Gastroesophageal sphincter (tissue), 4 donors: ENCODE data around the gene TRABD. TPM values are rescaled to one million over a fixed set of nuclear protein-coding genes. Genes with fewer than 3 reads are reported as not detected.

Experiments
- ATAC-seq: fragments of 150-250 bp; one replicate; pipeline ENCODE4 v1.9.1; 2016; ENCODE audit warnings: mild to moderate bottlenecking, moderate library complexity
- H3K27ac ChIP-seq, 4 donors: fragments of 200-600 bp; sonication (generic) in 3 of 4; 1 replicate in 3 of 4; 2 replicates in 1 of 4; pipeline ENCODE4 v1.5.1; 2016 to 2019
- H3K27me3 ChIP-seq: fragments of 200-600 bp; sonication (generic); one replicate; pipeline ENCODE4 v1.5.1; 2019
- H3K36me3 ChIP-seq, 2 donors: fragments of 200-600 bp; sonication (generic); one replicate each; pipeline ENCODE4 v1.5.1; 2019; ENCODE audit warnings: control low read depth in 1 of 2
- H3K4me1 ChIP-seq, 3 donors: fragments of 200-600 bp; sonication (generic); 1 replicate in 2 of 3; 2 replicates in 1 of 3; pipeline ENCODE4 v1.5.1; 2016 to 2019; ENCODE audit warnings: control low read depth in 2 of 3
- H3K4me3 ChIP-seq, 2 donors: fragments of 200-600 bp; sonication (generic); one replicate each; pipeline ENCODE4 v1.5.1; 2019; ENCODE audit warnings: mild to moderate bottlenecking in 1 of 2, moderate library complexity in 1 of 2
- H3K9me3 ChIP-seq, 3 donors: fragments of 200-600 bp; sonication (generic); one replicate each; pipeline ENCODE4 v1.5.1; 2017 to 2019; ENCODE audit warnings: control low read depth in 2 of 3
- CTCF ChIP-seq, 4 experiments: fragments of 200-600 bp in 2 of 4; fragments of 450-650 bp in 2 of 4; sonication (generic) in 1 of 4; IDR thresholded peaks; one replicate each; pipeline ENCODE4 v1.5.1; 2017 to 2019; ENCODE audit warnings: antibody characterized with exemption in 4 of 4, mild to moderate bottlenecking in 2 of 4, moderate library complexity in 2 of 4
- EP300 ChIP-seq: sonication (generic); formaldehyde crosslinking; IDR thresholded peaks from one replicate; pipeline ENCODE4 v1.6.1; 2017; ENCODE audit warnings: antibody characterized with exemption, mild to moderate bottlenecking
- POLR2A ChIP-seq, 2 donors: fragments of 450-650 bp; IDR thresholded peaks; one replicate each; pipeline ENCODE4 v1.6.1; 2017; ENCODE audit warnings: antibody characterized with exemption in 2 of 2, mild to moderate bottlenecking in 2 of 2, moderate library complexity in 1 of 2
- POLR2AphosphoS5 ChIP-seq: sonication (generic); formaldehyde crosslinking; IDR thresholded peaks from one replicate; pipeline ENCODE4 v1.6.1; 2017; ENCODE audit warnings: antibody characterized with exemption
- WGBS, 2 donors: methylation state at CpG; one replicate each; pipeline ENCODE4 v1.1.5; 2018; ENCODE audit warnings: low coverage in 1 of 2; 5-methylcytosine and 5-hydroxymethylcytosine counted together
- total RNA-seq, 4 donors: library from RNA; depleted of rRNA; stranded (reverse); fragments of >200 nt; gene quantifications; one replicate each; pipeline ENCODE4 v1.1.0, GENCODE V29; 2016

Gene TRABD
- total RNA-seq, 4 donors from 2014 or later = 15.7 to 22.0 (median 19.0) TPM

DNA sequence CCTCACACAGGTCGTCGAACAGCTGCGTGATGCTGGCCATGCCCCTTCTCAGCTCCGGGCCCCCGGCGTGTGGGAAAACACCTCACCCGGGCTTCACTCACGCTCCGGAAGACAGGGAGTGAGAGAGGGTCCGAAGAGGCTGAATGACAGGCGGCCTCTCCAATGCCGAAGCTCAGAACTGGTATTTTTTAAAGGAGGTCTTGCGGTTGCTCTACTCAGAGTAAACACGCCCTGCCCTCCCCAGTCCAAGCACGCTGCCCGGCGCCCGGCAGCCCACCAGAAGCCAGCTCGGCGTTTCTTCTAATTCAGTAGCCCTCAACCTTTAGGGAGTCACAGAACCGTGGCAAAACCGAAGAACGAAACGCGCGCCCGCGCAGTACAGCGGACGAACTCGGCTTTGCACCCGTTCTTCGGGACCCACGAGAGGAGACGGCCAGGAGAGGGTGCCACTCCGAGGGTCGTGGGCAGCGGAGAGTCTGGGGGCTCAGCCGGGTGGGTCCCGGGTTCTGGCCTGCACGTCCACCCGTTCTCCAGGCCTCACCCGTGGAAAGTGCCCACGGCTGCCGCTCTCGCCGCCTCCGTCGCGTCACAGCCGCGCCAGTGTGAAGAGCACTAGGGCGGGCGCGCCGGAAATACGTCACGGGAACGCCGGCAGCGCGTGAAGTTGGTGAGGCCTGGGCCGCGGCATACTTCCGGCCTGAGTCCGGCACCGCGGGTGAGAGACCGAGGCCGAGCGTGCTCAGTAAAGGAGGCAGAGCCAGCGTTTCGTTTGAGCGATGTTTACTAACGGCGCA is 58.9 kb downstream of the TRABD start, which contains the start of gene TUBGCP6:
Gene TUBGCP6 (minus strand): TSS at position 604 of the 794 bp plus-strand sequence. CDS start 564 bp downstream, at position 40.
- peaks cover 0 to 83% (median 34%) of the 10 kb centered on the region in 3 donors for H3K4me1 ChIP-seq
- WGBS, 2 donors = 0% methylated on average over 1 of the region's 76 CpGs; no CpG with 5 or more reads in 1 of the 2 donors
- peak; percentile 95 for ATAC-seq

DNA sequence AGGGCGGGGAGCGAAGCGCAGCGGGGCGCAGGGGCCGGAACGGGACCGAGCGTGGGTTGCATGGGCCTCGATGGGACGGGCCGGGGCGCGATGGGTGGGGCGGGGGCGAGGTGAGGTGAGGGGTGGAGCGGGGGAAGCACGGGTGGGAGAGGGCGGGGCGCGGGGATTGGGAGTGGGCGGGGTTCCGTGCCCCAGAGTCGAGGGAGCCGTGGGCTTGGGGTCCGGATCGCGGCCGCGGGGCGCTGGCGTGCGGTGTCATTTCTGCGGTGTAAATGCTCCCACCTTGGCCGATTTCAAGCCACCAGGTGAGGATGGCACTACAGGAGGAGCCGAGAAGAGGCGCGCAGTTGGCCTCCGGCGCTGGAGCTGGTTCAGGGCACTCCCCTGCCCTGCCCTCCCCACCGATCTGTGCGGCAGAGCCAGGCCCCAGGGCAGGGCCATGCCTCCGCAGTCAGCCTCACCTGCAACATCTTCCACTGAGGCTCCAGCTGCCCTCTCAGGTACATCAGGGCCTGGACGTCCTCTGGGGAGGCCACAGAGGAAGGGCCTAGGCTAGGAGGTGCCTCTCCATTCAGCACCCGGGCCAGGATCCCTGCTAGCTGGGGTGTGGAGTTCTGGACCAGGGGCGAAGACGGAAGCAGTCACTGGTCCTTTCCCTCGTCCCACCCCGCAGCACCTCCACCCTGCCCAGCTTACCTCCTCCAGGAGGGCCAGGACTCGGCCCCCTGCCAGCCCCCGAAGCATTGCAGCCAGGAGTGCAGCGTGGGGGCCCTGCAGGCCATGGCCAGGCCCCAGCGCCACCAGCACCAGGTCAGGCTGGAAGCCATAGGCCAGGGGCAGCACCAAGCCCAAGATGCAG is 59.7 kb downstream of the TRABD start:
- Histone ChIP-seq H3K4me1 (peaks cover 0 to 89% (median 42%) of the 10 kb centered on the region in 3 donors), H3K27ac (peak overlapping the region; percentile 86 to 96 (median 92))
- WGBS, 2 donors = 1% methylated on average over 16 of the region's 53 CpGs; no CpG with 5 or more reads in 1 of the 2 donors

More for the DNA sequence above, 58.9 kb downstream of the TRABD start, which contains the start of gene TUBGCP6:
- H3K36me3 ChIP-seq = peaks cover 0 to 37% of the 10 kb centered on the region in 2 donors
- no peaks in the 10 kb centered on the region for H3K27me3 ChIP-seq
- no peaks in the 10 kb centered on the region for H3K9me3 ChIP-seq
- peak within 1 kb of the TSS; percentile 86 to 96 (median 92) for H3K27ac ChIP-seq
- peak within 1 kb of the TSS; percentile 84 to 92 for H3K4me3 ChIP-seq
- TF ChIP-seq POLR2A (IDR thresholded peaks at IDR 0.05) (peak; percentile 83 to 85), CTCF (IDR thresholded peaks at IDR 0.05) (peak in 3 of 4 experiments; percentile 47 to 58 (median 48)), POLR2AphosphoS5 (peak; percentile 96), EP300 (no peak)

GRCh38 chr22:50246242-50247175 is 60.8 kb downstream of the TRABD start:
- 62 to 77% methylated on average over 6 to 7 of the region's 20 CpGs for WGBS, 2 donors
- H3K9me3 ChIP-seq = no peaks in the 10 kb centered on the region
- H3K27me3 ChIP-seq = no peaks in the 10 kb centered on the region
- ATAC-seq = no peak
- H3K36me3 ChIP-seq = peaks cover 0 to 26% of the 10 kb centered on the region in 2 donors
- H3K27ac ChIP-seq = peak overlapping the region in 2 of 4 donors; percentile 95 to 96
- H3K4me1 ChIP-seq = peaks cover 0 to 89% (median 47%) of the 10 kb centered on the region in 3 donors
- TF ChIP-seq POLR2A (IDR thresholded peaks at IDR 0.05) (no peak), CTCF (IDR thresholded peaks at IDR 0.05) (no peak)
- H3K4me3 ChIP-seq = peak overlapping the region in 1 of 2 donors; percentile 92

More for the DNA sequence above, 59.7 kb downstream of the TRABD start:
- H3K9me3 ChIP-seq = no peaks in the 10 kb centered on the region
- TF ChIP-seq POLR2A (IDR thresholded peaks at IDR 0.05) = peak in 1 of 2 donors; percentile 12
- TF ChIP-seq POLR2AphosphoS5 = no peak
- no peak for TF ChIP-seq CTCF (IDR thresholded peaks at IDR 0.05)
- TF ChIP-seq EP300 = no peak
- no peak for ATAC-seq
- peaks cover 0 to 28% of the 10 kb centered on the region in 2 donors for H3K36me3 ChIP-seq
- H3K4me3 ChIP-seq = peak overlapping the region; percentile 84 to 92
- H3K27me3 ChIP-seq = no peaks in the 10 kb centered on the region

DNA sequence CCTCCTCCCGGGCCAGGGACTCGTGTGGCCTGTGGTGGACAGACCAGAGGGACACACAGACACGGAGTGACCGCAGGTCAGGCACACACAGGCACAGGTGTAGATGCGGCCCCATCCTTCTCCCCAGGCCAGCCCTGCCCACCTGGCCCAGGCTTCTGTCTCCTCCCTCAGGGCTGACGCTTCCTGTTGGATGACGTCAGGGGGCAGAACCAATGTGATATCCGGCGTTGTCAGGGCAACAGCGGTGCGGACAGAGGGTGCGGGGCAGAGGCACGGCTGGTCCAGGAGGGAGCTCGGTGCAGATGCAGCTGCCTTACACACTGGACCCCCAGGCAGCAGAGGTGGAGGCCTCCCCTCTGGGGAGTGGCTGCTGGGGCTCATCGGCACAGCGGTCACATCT is 62.0 kb downstream of the TRABD start:
- no peak for ATAC-seq
- Histone ChIP-seq H3K4me3 (no peak overlapping the region), H3K27ac (no peak overlapping the region), H3K9me3 (no peaks in the 10 kb centered on the region), H3K27me3 (no peaks in the 10 kb centered on the region), H3K36me3 (peaks cover 0 to 26% of the 10 kb centered on the region in 2 donors), H3K4me1 (peaks cover 0 to 86% (median 37%) of the 10 kb centered on the region in 3 donors)
- no CpG with 5 or more reads among the region's 16 CpGs for WGBS, 2 donors
- TF ChIP-seq POLR2A (IDR thresholded peaks at IDR 0.05) (no peak), POLR2AphosphoS5 (no peak), CTCF (IDR thresholded peaks at IDR 0.05) (no peak), EP300 (no peak)
